Daoy (cell line): ENCODE measurements around the gene UGT2B15. TPM values are rescaled to one million over a fixed set of nuclear protein-coding genes. Genes with fewer than 3 reads are reported as not detected.
"Not testable (repeated sequence)": the region's sequence is repeated elsewhere in the genome, so short reads cannot be mapped to it uniquely, and the experiment has no call there.

Experiments used
- DNase-seq: peaks from one replicate; pipeline ENCODE4 v3.0.0-alpha.2; 2015; ENCODE audit warnings: low read depth
- total RNA-seq: library from RNA; depleted of rRNA; stranded (reverse); fragments of >200 nt; shearing (Covaris generic); gene quantifications from 2 replicates; pipeline ENCODE4 v1.2.3, GENCODE V29; 2014; rRNA removed

The UGT2B15 gene
- not detected in 2 replicates for total RNA-seq

- DNase-seq = not testable (repeated sequence)
Measured at GRCh38 chr4:68670479-68670939, at the start of gene UGT2B15. UGT2B15 (minus strand) TSS chr4:68670652; CDS start chr4:68670618, 34 bp downstream.

DNA sequence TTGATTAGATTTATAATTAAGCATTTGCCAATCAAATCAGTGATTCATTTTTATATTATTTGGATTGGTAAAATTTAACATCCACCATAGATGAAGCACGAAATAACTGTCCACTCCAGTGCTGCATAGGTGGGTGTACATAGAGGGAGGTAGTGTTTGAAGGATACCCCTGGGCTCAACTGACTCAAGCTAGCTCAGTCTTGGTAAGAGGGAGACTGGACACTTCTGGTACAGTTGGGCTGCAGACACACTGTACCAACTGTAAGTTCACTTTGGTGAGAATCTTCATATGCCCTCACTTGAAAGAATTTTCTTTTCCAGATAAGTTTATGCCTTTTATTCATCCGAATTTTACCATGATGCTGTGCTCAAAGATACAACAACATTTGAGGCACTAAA lies 48.6 kb upstream of the UGT2B15 start:
- no peak for DNase-seq

DNA sequence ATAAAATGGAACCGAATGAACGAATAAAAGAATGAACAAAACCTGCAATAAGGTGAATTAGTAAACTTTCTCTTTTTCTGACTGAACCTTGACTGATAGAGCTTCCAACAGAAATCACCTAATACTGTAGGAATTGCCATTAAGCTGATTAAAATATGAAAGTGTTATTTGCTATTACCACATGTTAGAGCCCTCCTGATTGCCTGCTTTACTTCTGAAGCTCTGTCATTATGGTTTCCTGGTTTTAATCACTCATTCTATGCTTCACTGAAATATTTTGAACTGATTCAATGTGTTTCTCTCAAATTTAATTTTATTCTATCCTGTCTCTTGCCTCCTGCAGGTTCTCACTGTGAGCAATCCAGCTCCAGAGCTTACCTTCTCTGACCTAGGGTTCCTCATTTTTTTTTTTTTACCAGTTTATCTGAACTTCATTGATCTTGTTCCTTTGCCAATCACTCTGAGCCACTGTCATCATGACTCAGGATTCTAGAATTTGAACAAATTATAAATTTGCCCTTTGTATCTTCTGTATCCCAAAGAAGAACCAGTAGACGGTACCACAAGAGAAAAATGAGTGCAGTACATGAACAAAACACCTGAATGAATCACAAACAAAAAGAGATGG lies 48.1 kb upstream of the UGT2B15 start:
- DNase-seq = no peak

- DNase-seq = no peak
Measured at GRCh38 chr4:68717999-68718398, 47.5 kb upstream of the UGT2B15 start.

DNA sequence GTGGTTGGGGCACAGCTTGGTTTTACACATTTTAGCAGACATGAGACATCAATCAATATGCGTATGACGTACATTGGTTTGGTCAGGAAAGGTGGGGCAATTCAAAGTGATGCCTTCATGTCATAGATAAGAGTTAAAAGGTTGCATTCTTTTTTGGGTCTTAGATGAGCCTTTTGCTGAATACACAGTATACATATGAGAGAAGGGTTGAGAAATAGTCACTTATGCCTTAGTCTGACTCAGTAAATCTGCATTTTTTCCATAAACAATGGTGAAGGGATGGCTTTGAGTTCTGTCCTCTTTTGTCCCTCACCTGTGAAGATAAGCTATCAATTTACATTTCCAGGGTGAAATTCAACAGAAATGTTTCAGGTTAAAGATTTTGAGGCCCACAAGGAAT lies 43.9 kb upstream of the UGT2B15 start:
- no peak for DNase-seq

GRCh38 chr4:68712207-68712606 lies 41.8 kb upstream of the UGT2B15 start:
- no peak for DNase-seq

GRCh38 chr4:68708566-68708965 lies 38.1 kb upstream of the UGT2B15 start:
- DNase-seq = no peak

DNA sequence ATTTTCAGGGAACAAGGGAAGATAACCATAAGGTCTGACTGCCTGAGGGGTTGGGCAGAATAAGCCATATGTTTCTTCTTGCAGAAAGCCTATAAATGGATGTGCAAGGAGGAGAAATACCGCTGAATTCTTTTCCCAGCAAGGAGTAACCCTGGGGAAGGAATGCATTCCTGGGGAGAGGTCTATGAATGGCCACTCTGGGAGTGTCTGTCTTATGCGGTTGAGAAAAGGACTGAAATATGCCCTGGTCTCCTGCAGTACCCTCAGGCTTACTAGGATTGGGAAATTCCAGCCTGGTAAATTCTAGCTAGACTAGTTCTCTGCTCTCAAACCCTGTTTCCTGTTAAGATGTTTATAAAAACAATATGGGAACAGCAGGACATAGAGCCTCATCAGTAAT lies 32.7 kb upstream of the UGT2B15 start:
- DNase-seq = not testable (repeated sequence)

DNA sequence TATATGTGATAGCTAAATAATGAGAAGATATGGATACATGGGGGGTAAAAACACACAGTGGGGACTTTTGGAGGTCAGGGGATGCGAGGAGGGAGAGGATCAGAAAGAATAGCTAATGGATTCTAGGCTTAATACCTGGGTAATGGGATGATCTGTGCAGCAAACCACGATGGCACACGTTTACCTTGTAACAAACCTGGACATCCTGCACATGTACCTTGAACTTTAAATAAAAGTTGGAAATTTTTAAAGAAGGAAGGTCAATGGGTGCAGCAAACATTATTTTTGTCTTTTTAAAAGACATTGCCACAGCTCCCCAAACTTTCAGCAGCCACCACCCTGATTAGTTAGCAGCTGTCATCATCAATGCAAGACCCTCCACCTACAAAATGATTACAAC lies 29.7 kb upstream of the UGT2B15 start:
- no peak for DNase-seq

GRCh38 chr4:68693325-68694075 lies 23.0 kb upstream of the UGT2B15 start:
- no peak for DNase-seq

- no peak for DNase-seq
Measured at GRCh38 chr4:68691186-68691585, 20.7 kb upstream of the UGT2B15 start.

- no peak for DNase-seq
Measured at GRCh38 chr4:68683034-68683433, 12.6 kb upstream of the UGT2B15 start.

GRCh38 chr4:68681298-68681697 lies 10.8 kb upstream of the UGT2B15 start:
- not testable (repeated sequence) for DNase-seq

DNA sequence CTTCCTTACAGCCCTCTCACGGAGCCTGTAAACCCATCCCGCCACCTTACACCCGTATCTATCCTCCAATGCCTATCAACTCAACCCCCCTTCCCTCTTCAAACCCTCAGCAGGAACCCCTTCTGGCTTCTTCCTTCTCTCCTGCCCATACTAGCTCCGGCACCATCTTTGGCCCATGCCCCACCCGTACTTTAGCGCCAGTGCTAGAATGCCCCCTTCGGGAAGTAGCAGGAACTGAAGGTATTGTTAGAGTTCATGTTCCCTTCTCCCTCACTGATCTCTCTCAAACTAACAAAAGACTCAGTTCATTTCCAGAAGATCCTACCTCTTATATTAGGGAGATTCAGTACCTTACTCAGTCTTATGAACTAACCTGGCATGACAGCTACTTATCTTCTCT lies 2.7 kb upstream of the UGT2B15 start:
- DNase-seq = no peak

GRCh38 chr4:68671217-68671616 lies 765 bp upstream of the UGT2B15 start:
- not testable (repeated sequence) for DNase-seq

DNA sequence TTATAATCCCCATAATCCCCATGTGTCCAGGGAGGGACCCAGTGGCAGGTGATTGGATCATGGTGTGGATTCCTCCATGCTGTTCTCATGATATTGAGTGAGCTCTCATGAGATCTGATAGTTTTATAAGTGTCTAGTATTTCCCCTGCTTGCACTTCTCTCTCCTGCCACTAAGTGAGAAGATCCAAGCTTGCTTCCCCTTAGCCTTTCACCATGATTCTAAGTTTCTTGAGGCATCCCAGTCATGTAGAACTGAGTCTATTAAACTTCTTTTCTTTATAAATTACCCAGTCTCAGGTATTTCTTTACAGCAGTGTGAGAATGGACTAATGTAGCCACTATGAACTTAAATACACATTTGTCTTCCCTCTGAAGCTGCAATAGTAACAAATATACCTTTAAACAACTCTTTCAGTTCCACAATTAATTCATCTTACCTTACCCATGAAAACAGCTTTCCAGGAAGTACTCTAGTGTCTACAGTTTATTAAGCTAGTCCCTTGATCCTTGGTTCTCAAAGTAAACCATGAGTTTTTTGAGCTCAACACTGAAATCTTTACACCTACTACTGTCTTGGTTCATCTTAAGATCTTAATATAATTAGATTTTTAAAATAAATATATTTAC lies 1.8 kb downstream of the UGT2B15 start:
- not testable (repeated sequence) for DNase-seq

GRCh38 chr4:68667551-68667950 lies 2.9 kb downstream of the UGT2B15 start:
- DNase-seq = not testable (repeated sequence)

DNA sequence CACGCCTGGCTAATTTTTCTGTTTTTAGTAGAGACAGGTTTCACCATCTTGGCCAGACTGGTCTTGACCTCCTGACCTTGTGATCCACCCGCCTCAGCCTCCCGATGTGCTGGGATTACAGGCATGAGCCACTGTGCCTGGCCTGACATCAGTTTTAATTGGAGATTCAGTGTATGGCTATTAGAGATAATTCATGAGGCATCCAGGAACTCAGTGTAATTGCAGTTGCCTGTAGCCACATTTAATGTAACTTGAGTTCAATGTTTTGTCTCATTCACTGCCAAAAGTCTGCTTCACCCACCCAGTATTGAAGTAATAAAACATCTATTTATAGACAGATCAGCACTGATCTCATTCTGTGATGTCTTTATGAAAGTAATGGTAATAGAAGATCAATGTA lies 5.7 kb downstream of the UGT2B15 start:
- not testable (repeated sequence) for DNase-seq

GRCh38 chr4:68662836-68663574 lies 7.4 kb downstream of the UGT2B15 start:
- not testable (repeated sequence) for DNase-seq

- no peak for DNase-seq
Measured at GRCh38 chr4:68658672-68659071, 11.8 kb downstream of the UGT2B15 start.

DNA sequence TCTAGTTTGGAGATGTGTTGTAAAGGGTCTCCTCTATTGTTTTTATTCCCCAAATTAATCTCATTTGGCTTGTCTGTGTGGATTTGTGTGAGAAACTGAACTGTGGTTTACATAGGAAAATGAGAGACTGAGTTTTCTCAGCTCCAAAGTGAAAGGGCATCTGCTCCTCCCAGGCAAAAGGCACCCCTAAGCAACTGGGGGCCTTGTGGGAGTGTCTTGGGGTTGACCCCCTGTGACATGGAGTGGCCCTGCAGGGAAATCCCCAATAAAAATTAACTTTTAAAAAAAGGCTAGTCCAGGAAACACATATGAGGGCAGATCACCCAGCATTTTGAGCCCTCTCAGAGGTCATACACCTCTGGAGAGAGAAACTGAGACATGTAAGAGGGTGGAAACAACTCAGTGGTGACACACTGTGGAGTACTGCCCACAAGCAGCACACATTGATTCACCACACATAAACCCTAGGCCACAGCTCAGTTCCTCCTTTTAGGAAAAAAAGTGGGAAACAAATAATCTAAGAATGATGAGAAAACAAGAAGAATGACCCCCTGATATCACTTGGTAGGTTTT lies 13.3 kb downstream of the UGT2B15 start:
- DNase-seq = not testable (repeated sequence)
